Frontal cortex (tissue), 4 donors: Measurements from ENCODE around the gene ARHGAP9. TPM values are rescaled to one million over a fixed set of nuclear protein-coding genes. Genes with fewer than 3 reads are reported as not detected.
A peak's percentile ranks its signal among the peaks of the same experiment; 100 is the strongest.

Source experiments
- DNase-seq, 2 donors: peaks; one replicate each; pipeline ENCODE4 v3.0.0; 2012; ENCODE audit warnings: low spot score in 2 of 2
- FAIRE-seq: peaks from 2 replicates; lab custom pipeline; 2012; peaks lifted over from hg19 to GRCh38; lab: Jason Lieb, UNC
- total RNA-seq: library from RNA; depleted of rRNA; stranded (reverse); fragments of >200 nt; gene quantifications from one replicate; pipeline ENCODE4 v1.2.3, GENCODE V29; 2014
- donor health status: control.
- donor health status: control.
- donor health status: control.

ARHGAP9 gene
- total RNA-seq: 1.2 TPM

- FAIRE-seq (no peak), DNase-seq (no peak)
These were observed at the start of gene ARHGAP9 for GRCh38 chr12:57479376-57480115. Gene ARHGAP9, minus strand, starts transcription at chr12:57479866. Its CDS starts 460 bp downstream, at chr12:57479406.

GRCh38 chr12:57528831-57529555, 49.3 kb upstream of the ARHGAP9 start:
- no peak for DNase-seq
- no peak for FAIRE-seq

- no peak for FAIRE-seq
These were observed 48.5 kb upstream of the ARHGAP9 start for GRCh38 chr12:57528176-57528575.

GRCh38 chr12:57527184-57527583, 47.5 kb upstream of the ARHGAP9 start:
- no peak for DNase-seq
- FAIRE-seq: no peak

More at GRCh38 chr12:57528176-57528575, 48.5 kb upstream of the ARHGAP9 start:
- no peak for DNase-seq

- FAIRE-seq: no peak
- no peak for DNase-seq
These were observed 46.9 kb upstream of the ARHGAP9 start for GRCh38 chr12:57526477-57527126.

GRCh38 chr12:57525615-57526383, 46.1 kb upstream of the ARHGAP9 start:
- DNase-seq (no peak), FAIRE-seq (no peak)

GRCh38 chr12:57524814-57525614, 45.3 kb upstream of the ARHGAP9 start:
- no peak for FAIRE-seq
- DNase-seq: no peak

GRCh38 chr12:57523706-57524614, 44.3 kb upstream of the ARHGAP9 start:
- FAIRE-seq (no peak), DNase-seq (no peak)

GRCh38 chr12:57522887-57523705, 43.4 kb upstream of the ARHGAP9 start:
- FAIRE-seq (no peak), DNase-seq (no peak)

GRCh38 chr12:57522011-57522886, 42.6 kb upstream of the ARHGAP9 start, which contains the start of gene MBD6:
Gene MBD6, plus strand, starts transcription at chr12:57522824. Its CDS starts 1,480 bp downstream, at chr12:57524304.
- no peak for FAIRE-seq
- DNase-seq: peak; percentile 88 to 93

- FAIRE-seq (no peak), DNase-seq (no peak)
These were observed 41.9 kb upstream of the ARHGAP9 start for GRCh38 chr12:57521525-57522010.

GRCh38 chr12:57520053-57520818, 40.6 kb upstream of the ARHGAP9 start, which contains the start of gene DDIT3:
Gene DDIT3, minus strand, starts transcription at chr12:57520514. Its CDS starts 3,108 bp downstream, at chr12:57517406.
- FAIRE-seq (peak; percentile 56), DNase-seq (peak; percentile 93 to 94)

- FAIRE-seq (no peak), DNase-seq (no peak)
These were observed 40.1 kb upstream of the ARHGAP9 start for GRCh38 chr12:57519796-57520052.

GRCh38 chr12:57518920-57519795, 39.5 kb upstream of the ARHGAP9 start:
- FAIRE-seq (no peak), DNase-seq (no peak)
